Suprapubic skin (tissue), 4 donors: ENCODE data around the gene RBBP8. TPM values are rescaled to one million over a fixed set of nuclear protein-coding genes. Genes with fewer than 3 reads are reported as not detected.

Experiments
- DNase-seq, 2 donors: peaks; one replicate each; pipeline ENCODE4 v3.0.0-alpha.2; 2019; ENCODE audit warnings: low spot score in 2 of 2
- H3K27ac ChIP-seq: fragments of 200-600 bp; sonication (generic); one replicate; pipeline ENCODE4 v1.5.1; 2019
- H3K27me3 ChIP-seq: fragments of 200-600 bp; sonication (generic); one replicate; pipeline ENCODE4 v1.5.1; 2019
- H3K36me3 ChIP-seq: fragments of 200-600 bp; sonication (generic); one replicate; pipeline ENCODE4 v1.5.1; 2019
- H3K4me1 ChIP-seq: fragments of 200-600 bp; sonication (generic); one replicate; pipeline ENCODE4 v1.5.1; 2019
- H3K4me3 ChIP-seq: fragments of 200-600 bp; sonication (generic); one replicate; pipeline ENCODE4 v1.5.1; 2019; ENCODE audit warnings: mild to moderate bottlenecking
- H3K9me3 ChIP-seq: fragments of 200-600 bp; sonication (generic); one replicate; pipeline ENCODE4 v1.5.1; 2019
- EP300 ChIP-seq: sonication (generic); formaldehyde crosslinking; IDR thresholded peaks from one replicate; pipeline ENCODE4 v1.6.1; 2017; ENCODE audit warnings: antibody characterized with exemption
- POLR2A ChIP-seq, 2 donors: fragments of 450-650 bp; IDR thresholded peaks; one replicate each; pipeline ENCODE4 v1.6.1; 2017; ENCODE audit warnings: antibody characterized with exemption in 2 of 2, mild to moderate bottlenecking in 2 of 2, moderate library complexity in 2 of 2
- POLR2AphosphoS5 ChIP-seq, 3 donors: sonication (generic); formaldehyde crosslinking; IDR thresholded peaks; one replicate each; pipeline ENCODE4 v1.6.1; 2017; ENCODE audit warnings: antibody characterized with exemption in 3 of 3
- WGBS: methylation state at CpG from one replicate; pipeline ENCODE4 v1.1.5; 2018; 5-methylcytosine and 5-hydroxymethylcytosine counted together
- total RNA-seq, 4 donors: library from RNA; depleted of rRNA; stranded (reverse); fragments of >200 nt; gene quantifications; one replicate each; pipeline ENCODE4 v1.1.0, GENCODE V29; 2016
- TF ChIP-seq, protein P1 (sequence below), 2 donors: fragments of 200-600 bp in 1 of 2; fragments of 450-650 bp in 1 of 2; sonication (generic) in 1 of 2; IDR thresholded peaks; one replicate each; pipeline ENCODE4 v1.5.1; 2016 to 2019; ENCODE audit warnings: antibody characterized with exemption in 2 of 2, mild to moderate bottlenecking in 1 of 2, moderate library complexity in 1 of 2

Gene RBBP8
- total RNA-seq, 4 donors from 2014 or later = 41.0 to 78.1 (median 67.0) TPM

DNA sequence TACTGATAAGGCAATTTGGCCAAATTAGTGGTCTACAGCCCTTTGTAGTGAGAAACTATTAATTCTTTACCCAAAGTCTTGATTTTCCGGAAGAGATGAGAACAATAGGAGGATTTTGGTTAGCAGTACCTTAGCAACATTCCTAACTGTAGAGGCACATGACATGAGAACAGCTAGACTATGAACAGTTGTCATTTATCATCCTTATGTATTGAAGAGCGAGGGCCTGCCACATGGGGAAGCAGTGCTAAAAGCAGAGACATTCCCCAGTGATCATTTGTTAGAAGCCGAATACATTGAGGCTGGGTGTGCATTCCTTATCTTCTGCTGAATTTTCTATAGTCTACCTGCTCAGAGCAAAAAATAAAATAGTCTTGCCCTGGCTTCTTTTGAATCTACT, 65.2 kb downstream of the RBBP8 start:
- H3K4me3 ChIP-seq = no peak overlapping the region
- peaks cover 22% of the 10 kb centered on the region for H3K36me3 ChIP-seq
- H3K27me3 ChIP-seq = no peaks in the 10 kb centered on the region
- TF ChIP-seq POLR2AphosphoS5 (IDR thresholded peaks at IDR 0.05) (no peak), POLR2A (IDR thresholded peaks at IDR 0.05) (no peak), EP300 (no peak)
- TF ChIP-seq, protein P1, sequence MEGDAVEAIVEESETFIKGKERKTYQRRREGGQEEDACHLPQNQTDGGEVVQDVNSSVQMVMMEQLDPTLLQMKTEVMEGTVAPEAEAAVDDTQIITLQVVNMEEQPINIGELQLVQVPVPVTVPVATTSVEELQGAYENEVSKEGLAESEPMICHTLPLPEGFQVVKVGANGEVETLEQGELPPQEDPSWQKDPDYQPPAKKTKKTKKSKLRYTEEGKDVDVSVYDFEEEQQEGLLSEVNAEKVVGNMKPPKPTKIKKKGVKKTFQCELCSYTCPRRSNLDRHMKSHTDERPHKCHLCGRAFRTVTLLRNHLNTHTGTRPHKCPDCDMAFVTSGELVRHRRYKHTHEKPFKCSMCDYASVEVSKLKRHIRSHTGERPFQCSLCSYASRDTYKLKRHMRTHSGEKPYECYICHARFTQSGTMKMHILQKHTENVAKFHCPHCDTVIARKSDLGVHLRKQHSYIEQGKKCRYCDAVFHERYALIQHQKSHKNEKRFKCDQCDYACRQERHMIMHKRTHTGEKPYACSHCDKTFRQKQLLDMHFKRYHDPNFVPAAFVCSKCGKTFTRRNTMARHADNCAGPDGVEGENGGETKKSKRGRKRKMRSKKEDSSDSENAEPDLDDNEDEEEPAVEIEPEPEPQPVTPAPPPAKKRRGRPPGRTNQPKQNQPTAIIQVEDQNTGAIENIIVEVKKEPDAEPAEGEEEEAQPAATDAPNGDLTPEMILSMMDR (IDR thresholded peaks at IDR 0.05) = no peak
- no peak for DNase-seq
- no peaks in the 10 kb centered on the region for H3K9me3 ChIP-seq
- 96% methylated on average over 3 of the region's 3 CpGs for WGBS
- H3K4me1 ChIP-seq = no peaks in the 10 kb centered on the region
- H3K27ac ChIP-seq = no peak overlapping the region

- TF ChIP-seq EP300 (no peak), POLR2AphosphoS5 (IDR thresholded peaks at IDR 0.05) (no peak), POLR2A (IDR thresholded peaks at IDR 0.05) (no peak)
- TF ChIP-seq, protein P1 (IDR thresholded peaks at IDR 0.05) = no peak
- H3K27me3 ChIP-seq = no peaks in the 10 kb centered on the region
- WGBS = 96% methylated on average over 1 of the region's 1 CpG
- H3K4me1 ChIP-seq = no peaks in the 10 kb centered on the region
- H3K36me3 ChIP-seq = peaks cover 21% of the 10 kb centered on the region
- no peak overlapping the region for H3K27ac ChIP-seq
- no peak overlapping the region for H3K4me3 ChIP-seq
- no peak for DNase-seq
- no peaks in the 10 kb centered on the region for H3K9me3 ChIP-seq
Measured at GRCh38 chr18:22999212-22999611, 66.1 kb downstream of the RBBP8 start.

- H3K9me3 ChIP-seq = no peaks in the 10 kb centered on the region
- 90% methylated on average over 2 of the region's 2 CpGs for WGBS
- DNase-seq = no peak
Measured at GRCh38 chr18:22999647-23000046, 66.5 kb downstream of the RBBP8 start.

GRCh38 chr18:23003289-23003688, 70.2 kb downstream of the RBBP8 start:
- Histone ChIP-seq H3K4me1 (no peaks in the 10 kb centered on the region), H3K36me3 (peaks cover 36% of the 10 kb centered on the region), H3K27ac (no peak overlapping the region), H3K9me3 (no peaks in the 10 kb centered on the region), H3K4me3 (no peak overlapping the region), H3K27me3 (no peaks in the 10 kb centered on the region)
- DNase-seq = no peak
- TF ChIP-seq POLR2A (IDR thresholded peaks at IDR 0.05) (no peak), EP300 (no peak), POLR2AphosphoS5 (IDR thresholded peaks at IDR 0.05) (no peak)
- TF ChIP-seq, protein P1 (IDR thresholded peaks at IDR 0.05) = no peak
- WGBS = 88% methylated on average over 3 of the region's 3 CpGs

More at GRCh38 chr18:22999647-23000046, 66.5 kb downstream of the RBBP8 start:
- Histone ChIP-seq H3K27ac (no peak overlapping the region), H3K27me3 (no peaks in the 10 kb centered on the region), H3K36me3 (peaks cover 25% of the 10 kb centered on the region), H3K4me1 (no peaks in the 10 kb centered on the region), H3K4me3 (no peak overlapping the region)
- TF ChIP-seq POLR2AphosphoS5 (IDR thresholded peaks at IDR 0.05) (no peak), POLR2A (IDR thresholded peaks at IDR 0.05) (no peak), EP300 (no peak)
- TF ChIP-seq, protein P1 (IDR thresholded peaks at IDR 0.05) = no peak

GRCh38 chr18:23012249-23012648, 79.1 kb downstream of the RBBP8 start:
- Histone ChIP-seq H3K27me3 (no peaks in the 10 kb centered on the region), H3K4me3 (no peak overlapping the region), H3K27ac (no peak overlapping the region), H3K4me1 (no peaks in the 10 kb centered on the region), H3K9me3 (no peaks in the 10 kb centered on the region), H3K36me3 (peaks cover 14% of the 10 kb centered on the region)
- TF ChIP-seq, protein P1 (IDR thresholded peaks at IDR 0.05) = no peak
- TF ChIP-seq POLR2A (IDR thresholded peaks at IDR 0.05) (no peak), POLR2AphosphoS5 (IDR thresholded peaks at IDR 0.05) (no peak), EP300 (no peak)
- DNase-seq = no peak
- 92% methylated on average over 1 of the region's 1 CpG for WGBS
